ENCODE measurements around the gene ODAPH. TPM values are rescaled to one million over a fixed set of nuclear protein-coding genes. Genes with fewer than 3 reads are reported as not detected.

Gene ODAPH
- total and polyA plus RNA-seq, 2 experiments from 2014 or later: 0.60 to 3.2 TPM

- no peak overlapping the region for H2AFZ ChIP-seq
- TF ChIP-seq CTCF (IDR thresholded peaks at IDR 0.05; ENCODE audit: poor library complexity): no peak
- TF ChIP-seq EZH2phosphoT487 (IDR thresholded peaks at IDR 0.05; ENCODE audit: low read depth, severe bottlenecking, unreplicated experiment): no peak
- TF ChIP-seq EZH2 (IDR thresholded peaks at IDR 0.05; ENCODE audit: borderline replicate concordance): no peak
- H4K20me1 ChIP-seq (ENCODE audit: insufficient read depth, poor library complexity, severe bottlenecking): no peaks in the 10 kb centered on the region
- no peak overlapping the region for H3K4me2 ChIP-seq
- no peaks in the 10 kb centered on the region for H3K9me3 ChIP-seq (ENCODE audit: low read depth)
- no peaks in the 10 kb centered on the region for H3K36me3 ChIP-seq (replicated peaks; ENCODE audit: insufficient read depth, low read depth)
- H3K79me2 ChIP-seq: no peaks in the 10 kb centered on the region
- H3K4me1 ChIP-seq (ENCODE audit: insufficient read depth): no peaks in the 10 kb centered on the region
- no peak overlapping the region for H3K27ac ChIP-seq
- no peaks in the 10 kb centered on the region for H3K9me2 ChIP-seq (replicated peaks; ENCODE audit: insufficient read depth)
- no peaks in the 10 kb centered on the region for H3K27me3 ChIP-seq
- no peak overlapping the region for H3K4me3 ChIP-seq
- 100% methylated on average over 1 of the region's 1 CpG for WGBS (ENCODE audit: low lambda C conversion rate, missing lambda C conversion rate)
- no peak for DNase-seq (ENCODE audit: low spot score)
Observed at GRCh38 chr4:75566911-75567310, 11.0 kb downstream of the ODAPH start.

GRCh38 chr4:75567725-75568124, 11.9 kb downstream of the ODAPH start:
- 86% methylated on average over 2 of the region's 2 CpGs for whole genome bisulfite sequencing (ENCODE audit: low lambda C conversion rate, missing lambda C conversion rate)
- Histone ChIP-seq H3K27ac (no peak overlapping the region), H3K9me2 (replicated peaks; ENCODE audit: insufficient read depth) (no peaks in the 10 kb centered on the region), H3K4me2 (no peak overlapping the region), H3K4me1 (ENCODE audit: insufficient read depth) (no peaks in the 10 kb centered on the region), H3K4me3 (no peak overlapping the region), H3K27me3 (no peaks in the 10 kb centered on the region), H3K9me3 (ENCODE audit: low read depth) (no peaks in the 10 kb centered on the region), H3K36me3 (replicated peaks; ENCODE audit: insufficient read depth, low read depth) (no peaks in the 10 kb centered on the region), H2AFZ (no peak overlapping the region), H4K20me1 (ENCODE audit: insufficient read depth, poor library complexity, severe bottlenecking) (no peaks in the 10 kb centered on the region), H3K79me2 (no peaks in the 10 kb centered on the region)
- no peak for DNase-seq (ENCODE audit: low spot score)
- TF ChIP-seq EZH2 (IDR thresholded peaks at IDR 0.05; ENCODE audit: borderline replicate concordance): no peak
- no peak for TF ChIP-seq CTCF (IDR thresholded peaks at IDR 0.05; ENCODE audit: poor library complexity)
- TF ChIP-seq EZH2phosphoT487 (IDR thresholded peaks at IDR 0.05; ENCODE audit: low read depth, severe bottlenecking, unreplicated experiment): no peak

- Histone ChIP-seq H3K4me2 (no peak overlapping the region), H3K36me3 (replicated peaks; ENCODE audit: insufficient read depth, low read depth) (no peaks in the 10 kb centered on the region), H3K9me3 (ENCODE audit: low read depth) (no peaks in the 10 kb centered on the region)
Observed at GRCh38 chr4:75584067-75584466, 28.2 kb downstream of the ODAPH start.

More at GRCh38 chr4:75584067-75584466, 28.2 kb downstream of the ODAPH start:
- H3K9me2 ChIP-seq (replicated peaks; ENCODE audit: insufficient read depth): no peaks in the 10 kb centered on the region
- H3K4me1 ChIP-seq (ENCODE audit: insufficient read depth): no peaks in the 10 kb centered on the region
- H3K27ac ChIP-seq: no peak overlapping the region
- no peaks in the 10 kb centered on the region for H3K27me3 ChIP-seq
- no peak overlapping the region for H3K4me3 ChIP-seq
- H2AFZ ChIP-seq: no peak overlapping the region
- 79% methylated on average over 2 of the region's 2 CpGs for WGBS (ENCODE audit: low lambda C conversion rate, missing lambda C conversion rate)
- H4K20me1 ChIP-seq (ENCODE audit: insufficient read depth, poor library complexity, severe bottlenecking): no peaks in the 10 kb centered on the region
- TF ChIP-seq EZH2 (IDR thresholded peaks at IDR 0.05; ENCODE audit: borderline replicate concordance): no peak
- no peak for TF ChIP-seq EZH2phosphoT487 (IDR thresholded peaks at IDR 0.05; ENCODE audit: low read depth, severe bottlenecking, unreplicated experiment)
- TF ChIP-seq CTCF (IDR thresholded peaks at IDR 0.05; ENCODE audit: poor library complexity): no peak
- no peak for DNase-seq (ENCODE audit: low spot score)
- no peaks in the 10 kb centered on the region for H3K79me2 ChIP-seq

Data from hepatocyte (in vitro differentiated cells).